GM12891 (cell line): ENCODE results near the gene NCKAP5.

Experiments
- DNase-seq: peaks from one replicate; pipeline ENCODE4 v3.0.0; 2011; ENCODE audit warnings: low spot score; ENCODE audit not compliant: insufficient read length
- FAIRE-seq: peaks from 2 replicates; lab custom pipeline; 2011; peaks lifted over from hg19 to GRCh38; lab: Jason Lieb, UNC
- PAX5 ChIP-seq: IDR thresholded peaks from 2 replicates; pipeline ENCODE4 v1.6.1; 2011; ENCODE audit warnings: low read length, moderate library complexity, mild to moderate bottlenecking; ENCODE audit not compliant: insufficient read depth, severe bottlenecking
- POLR2A ChIP-seq: IDR thresholded peaks from 2 replicates; pipeline ENCODE4 v1.6.1; 2011; ENCODE audit warnings: low read depth, low read length, control low read depth
- POLR2AphosphoS5 ChIP-seq: IDR thresholded peaks from 2 replicates; pipeline ENCODE4 v1.6.1; 2011; ENCODE audit warnings: low read depth, low read length, control low read depth
- POU2F2 ChIP-seq: IDR thresholded peaks from 2 replicates; pipeline ENCODE4 v1.6.1; 2011; ENCODE audit warnings: low read depth, mild to moderate bottlenecking, control low read depth, low read length, moderate library complexity
- SPI1 ChIP-seq: IDR thresholded peaks from 2 replicates; pipeline ENCODE4 v1.6.1; 2011; ENCODE audit warnings: low read depth, low read length, control low read depth
- TAF1 ChIP-seq: IDR thresholded peaks from 2 replicates; pipeline ENCODE4 v1.6.1; 2011; ENCODE audit warnings: low read depth, low read length, control low read depth

Gene NCKAP5

DNA sequence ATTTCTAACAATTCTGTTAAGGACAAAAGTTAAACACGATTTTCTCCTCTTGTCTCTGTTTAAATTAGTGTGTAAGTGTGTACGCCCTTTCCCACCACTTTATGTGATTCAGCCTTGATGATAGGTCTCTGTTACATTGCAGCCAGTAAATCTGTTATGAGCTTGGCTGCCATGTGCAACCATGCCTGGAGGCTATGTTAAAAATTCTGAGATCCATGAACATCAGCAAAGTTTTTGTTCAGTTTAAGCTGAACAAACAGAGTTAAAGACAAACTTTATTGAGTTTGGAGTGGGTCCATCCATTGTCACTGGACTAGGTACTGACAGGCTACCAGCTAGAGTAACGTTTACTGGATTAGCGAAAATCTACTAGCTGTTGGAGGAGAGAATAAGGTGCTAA lies 110.4 kb downstream of the NCKAP5 start:
- TF ChIP-seq PAX5 (no peak), SPI1 (no peak), POLR2A (no peak), TAF1 (no peak), POLR2AphosphoS5 (no peak), POU2F2 (no peak)
- FAIRE-seq: no peak
- DNase-seq: no peak

DNA sequence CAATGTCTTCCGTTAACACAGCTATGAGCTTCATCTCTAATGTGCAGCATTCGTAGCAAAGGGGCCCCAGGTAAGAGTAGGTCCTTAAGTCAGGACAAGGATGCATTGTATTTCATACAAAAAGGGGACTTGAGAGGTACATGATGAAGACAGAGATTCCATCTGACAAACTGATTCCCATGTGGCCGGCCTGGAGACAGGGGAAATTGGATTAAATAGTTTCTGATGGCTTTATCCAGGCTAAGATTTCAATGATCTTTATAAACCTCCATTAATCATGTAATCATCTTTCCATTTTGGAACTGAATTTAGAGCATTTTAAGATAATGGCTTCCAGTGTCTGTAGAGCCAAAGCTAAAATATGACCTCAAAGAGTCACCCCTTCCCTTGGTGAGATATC lies 111.3 kb downstream of the NCKAP5 start:
- FAIRE-seq (no peak), DNase-seq (no peak)
- TF ChIP-seq POLR2AphosphoS5 (no peak), TAF1 (no peak), POU2F2 (no peak)

DNA sequence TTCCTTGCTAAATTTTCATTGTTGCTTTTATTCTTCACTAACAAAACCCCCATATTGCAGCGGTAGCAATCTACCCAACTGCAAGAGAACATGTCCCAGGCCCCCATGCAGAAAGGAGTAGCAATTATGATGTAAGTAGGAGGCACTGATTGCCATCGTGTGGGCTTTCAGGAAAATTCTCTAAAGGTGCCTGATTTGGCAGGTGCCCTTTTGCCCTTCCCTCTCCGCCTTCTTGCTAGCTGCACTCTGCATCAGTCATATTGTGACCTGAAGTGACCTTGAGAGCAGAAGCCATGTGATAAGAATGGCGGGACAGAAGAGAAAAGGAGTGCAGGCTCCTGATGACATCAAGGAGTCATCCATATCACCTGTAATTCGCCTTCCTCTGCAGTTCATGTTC lies 112.1 kb downstream of the NCKAP5 start:
- TF ChIP-seq POLR2AphosphoS5 (no peak), PAX5 (no peak), SPI1 (no peak), POU2F2 (no peak), POLR2A (no peak), TAF1 (no peak)
- DNase-seq: no peak
- FAIRE-seq: no peak

DNA sequence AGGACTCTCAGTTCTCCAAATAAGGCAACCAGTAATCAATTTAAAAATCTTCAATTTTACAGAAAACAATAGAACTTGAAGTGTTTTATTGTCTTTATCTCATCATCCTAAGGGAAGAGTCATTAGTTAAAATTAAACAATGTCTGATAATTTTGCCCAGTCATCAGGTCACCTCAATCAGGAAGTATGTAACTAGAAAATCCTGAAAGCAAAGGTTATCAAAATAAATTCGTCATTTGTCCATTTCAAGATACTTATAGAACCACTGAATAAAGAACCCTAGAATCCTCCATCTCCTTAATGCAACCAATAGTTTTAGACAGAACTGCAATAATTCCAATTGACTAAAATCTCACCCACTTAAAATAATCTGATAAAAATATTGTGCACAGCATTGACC lies 115.2 kb downstream of the NCKAP5 start:
- no peak for FAIRE-seq
- TF ChIP-seq POLR2A: no peak
- no peak for TF ChIP-seq SPI1
- TF ChIP-seq PAX5: no peak
- DNase-seq: no peak

DNA sequence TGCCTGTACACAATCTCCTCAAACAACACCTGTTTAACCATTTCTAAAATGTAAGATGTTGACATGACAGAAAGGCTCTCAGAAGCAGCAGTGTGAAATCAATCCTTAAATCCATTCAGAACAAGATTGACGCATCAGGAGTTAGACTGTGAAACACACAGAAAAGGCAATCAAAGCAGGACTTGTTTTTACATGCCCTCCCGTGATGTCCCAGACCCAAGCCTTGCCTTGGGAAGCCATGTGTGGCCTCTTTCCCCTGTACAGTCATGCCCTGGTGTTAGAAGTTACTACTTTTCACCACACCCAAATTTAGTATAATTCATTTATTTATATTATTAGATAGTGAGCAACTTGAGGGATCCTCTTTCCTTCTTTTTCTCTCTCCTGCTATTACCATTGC lies 115.7 kb downstream of the NCKAP5 start:
- TF ChIP-seq SPI1 (no peak), POLR2AphosphoS5 (no peak), POLR2A (no peak), POU2F2 (no peak), TAF1 (no peak), PAX5 (no peak)
- no peak for FAIRE-seq
- no peak for DNase-seq

DNA sequence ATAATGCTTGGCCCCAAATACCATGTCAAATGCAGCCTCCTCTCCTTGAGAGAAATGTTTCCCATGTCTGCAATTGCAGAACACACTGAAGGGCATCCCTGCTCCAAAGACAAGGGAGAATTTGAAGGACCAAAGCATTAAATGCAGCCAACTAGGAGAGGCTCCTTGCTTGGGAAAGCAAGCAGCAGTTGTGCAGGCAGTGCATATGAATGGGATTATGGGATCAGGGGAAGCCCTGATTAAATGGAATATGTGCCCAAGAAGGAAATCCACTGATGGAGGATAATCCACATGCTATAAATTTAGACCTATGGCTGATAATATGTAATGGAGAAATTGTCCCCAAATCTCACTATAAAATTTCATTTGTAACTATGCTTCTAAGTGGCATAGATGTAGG lies 116.1 kb downstream of the NCKAP5 start:
- DNase-seq (no peak), FAIRE-seq (no peak)
- TF ChIP-seq POLR2AphosphoS5 (no peak), PAX5 (no peak), TAF1 (no peak), POU2F2 (no peak)

DNA sequence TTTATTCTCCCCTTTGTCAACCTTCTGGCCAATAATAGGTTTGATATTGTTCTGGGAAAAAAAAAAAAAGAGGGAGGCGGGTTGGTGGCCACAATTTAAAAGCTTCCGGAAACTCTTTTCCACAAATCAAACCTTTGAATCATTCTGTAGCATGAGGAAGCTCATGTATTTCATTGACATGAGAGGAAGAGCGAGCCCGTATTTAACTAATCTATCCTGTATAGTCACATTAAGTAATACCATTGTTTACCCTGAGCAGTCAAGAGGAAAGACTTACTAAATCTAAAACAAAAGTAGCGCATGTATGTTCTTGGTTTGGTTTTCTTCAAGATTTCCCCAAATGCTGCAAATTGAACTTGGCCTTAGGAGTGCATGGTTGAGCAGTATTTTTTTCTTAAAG lies 120.1 kb downstream of the NCKAP5 start:
- no peak for FAIRE-seq
- DNase-seq: no peak
- no peak for TF ChIP-seq POLR2A
- TF ChIP-seq SPI1: no peak
- no peak for TF ChIP-seq PAX5
- TF ChIP-seq TAF1: no peak
- no peak for TF ChIP-seq POLR2AphosphoS5
- no peak for TF ChIP-seq POU2F2

DNA sequence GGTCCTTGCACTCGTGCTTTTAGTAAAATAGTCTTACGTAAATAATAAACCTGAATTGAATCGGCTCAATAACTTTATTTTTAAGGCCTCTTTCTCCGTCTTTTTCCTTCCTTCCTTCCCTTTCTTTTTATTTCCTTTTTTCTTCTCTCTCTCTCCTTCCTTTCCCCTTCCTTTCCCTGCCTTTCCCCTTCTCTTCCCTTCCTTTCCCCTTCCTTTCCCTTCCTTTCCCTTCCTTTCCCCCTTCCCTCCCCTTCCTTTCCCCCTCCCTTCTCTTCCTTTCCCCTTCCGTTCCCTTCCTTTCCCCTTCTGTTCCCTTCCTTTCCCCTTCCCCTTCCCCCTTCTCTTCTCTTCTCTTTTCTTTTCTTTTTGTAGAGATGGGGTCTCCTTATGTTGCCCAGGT lies 121.0 kb downstream of the NCKAP5 start:
- no peak for FAIRE-seq

DNA sequence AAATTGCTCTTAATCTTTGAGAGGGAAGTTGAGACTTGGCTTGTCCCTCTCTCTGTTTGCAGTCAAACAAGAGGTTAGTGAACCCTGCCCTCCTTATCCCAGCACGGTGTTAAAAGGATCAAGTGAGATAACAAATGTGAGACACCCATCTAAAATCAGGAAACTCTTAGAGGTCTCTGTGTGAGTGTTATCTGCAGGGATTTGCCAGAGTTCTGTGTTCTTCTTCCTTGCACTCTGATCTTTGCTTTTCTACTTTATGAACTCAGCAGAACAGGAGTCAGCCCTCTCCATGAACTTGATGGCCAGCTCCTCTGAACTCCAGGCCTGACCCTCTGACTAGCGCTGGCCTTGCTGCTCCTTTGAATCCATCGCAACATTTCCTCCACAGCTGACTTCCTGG lies 123.8 kb downstream of the NCKAP5 start:
- DNase-seq: no peak
- TF ChIP-seq POU2F2: no peak
- TF ChIP-seq POLR2AphosphoS5: no peak
- no peak for TF ChIP-seq TAF1
- TF ChIP-seq SPI1: no peak
- no peak for TF ChIP-seq POLR2A
- TF ChIP-seq PAX5: no peak
- no peak for FAIRE-seq

More for the DNA sequence above, 121.0 kb downstream of the NCKAP5 start:
- TF ChIP-seq POU2F2: no peak
- no peak for TF ChIP-seq PAX5
- no peak for TF ChIP-seq POLR2AphosphoS5
- TF ChIP-seq POLR2A: no peak
- TF ChIP-seq SPI1: no peak
- no peak for TF ChIP-seq TAF1
- no peak for DNase-seq

DNA sequence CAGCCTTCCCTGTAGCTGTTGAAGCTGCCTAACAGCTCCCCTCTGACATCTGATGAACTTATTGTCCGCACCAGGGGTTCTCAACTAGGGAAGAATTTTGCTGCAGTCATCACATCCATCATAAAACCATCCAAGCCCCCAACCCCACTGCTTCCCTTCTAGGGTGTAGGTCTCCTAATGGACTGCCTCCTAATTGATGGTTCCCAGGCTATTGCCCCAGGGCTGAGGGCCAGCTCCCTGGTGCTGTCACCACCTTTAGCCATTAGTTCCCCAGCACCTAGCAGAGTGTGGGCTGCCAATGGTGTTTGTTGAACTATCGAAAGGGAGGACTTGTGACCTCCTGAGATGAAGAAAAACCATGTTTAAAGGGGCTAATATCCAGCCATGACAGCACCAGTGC lies 125.9 kb downstream of the NCKAP5 start:
- TF ChIP-seq PAX5 (no peak), POU2F2 (no peak), POLR2AphosphoS5 (no peak), TAF1 (no peak)
- FAIRE-seq (no peak), DNase-seq (no peak)

DNA sequence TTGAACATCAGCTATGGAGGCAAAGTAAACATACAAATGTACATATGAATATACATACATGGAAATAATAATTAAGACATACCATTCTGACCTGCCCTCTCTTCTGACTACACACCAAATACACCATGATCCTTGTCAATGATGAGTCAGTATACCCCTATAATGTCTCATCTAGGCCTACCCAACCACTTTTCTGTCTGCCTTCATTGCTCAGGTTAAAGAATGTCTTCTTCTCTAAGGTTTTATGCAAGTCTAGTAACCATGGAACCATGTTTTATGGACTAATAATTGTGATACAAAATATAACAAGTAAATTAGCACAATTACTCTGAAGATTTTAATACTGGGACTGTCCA lies 128.7 kb downstream of the NCKAP5 start:
- DNase-seq (no peak), FAIRE-seq (no peak)
- no peak for TF ChIP-seq PAX5
- TF ChIP-seq TAF1: no peak
- TF ChIP-seq POLR2AphosphoS5: no peak
- TF ChIP-seq SPI1: no peak
